T-cell (primary cell): ENCODE measurements around the gene FAU. TPM values are rescaled to one million over a fixed set of nuclear protein-coding genes. Genes with fewer than 3 reads are reported as not detected.

ENCODE experiments used
- ATAC-seq, 4 experiments: fragments of 200-7000 bp in 3 of 4; fragments of 150-1000 bp in 1 of 4; cut with Tn5 transposase; replicated peaks in 1 of 4; 1 replicate in 3 of 4; 2 replicates in 1 of 4; pipeline ENCODE4 v1.10.0; 2021; ENCODE audit warnings: moderate library complexity in 3 of 4, mild to moderate bottlenecking in 2 of 4, moderate number of reproducible peaks in 1 of 4
- CTCF ChIA-PET, 2 donors: fragments of 300-600 bp; sonication (Branson Sonifier 250); formaldehyde crosslinking; loops; one replicate each; lab custom pipeline; 2022; ENCODE audit warnings: antibody characterized with exemption in 2 of 2; lab: Charles Lee
- POLR2A ChIA-PET, 2 donors: fragments of 300-600 bp; sonication (Branson Sonifier 250); formaldehyde crosslinking; loops; one replicate each; lab custom pipeline; 2022; ENCODE audit warnings: antibody characterized with exemption in 2 of 2; lab: Charles Lee
- DNase-seq, 35 experiments: peaks; one replicate each; pipeline versions ENCODE4 v3.0.0 to v3.0.0-alpha.2; 2013 to 2023
- H3K27ac ChIP-seq: one replicate; pipeline ENCODE4 v1.5.1; 2013; ENCODE audit warnings: low read length
- H3K27me3 ChIP-seq, 2 experiments: replicated peaks in 1 of 2; 1 replicate in 1 of 2; 2 replicates in 1 of 2; pipeline versions ENCODE4 v1.6.1 to v1.7.0; 2013; ENCODE audit warnings: low read length in 1 of 2, mixed read lengths in 1 of 2; ENCODE audit not compliant: control insufficient read depth in 2 of 2, insufficient read depth in 2 of 2; ENCODE audit errors: extremely low read depth in 1 of 2
- H3K36me3 ChIP-seq, 2 donors: 1 replicate in 1 of 2; 2 replicates in 1 of 2; pipeline versions ENCODE4 v1.6.1 to v1.7.0; 2013; ENCODE audit warnings: low read length in 1 of 2; ENCODE audit not compliant: control insufficient read depth in 2 of 2, insufficient read depth in 1 of 2; ENCODE audit errors: extremely low read depth in 1 of 2
- H3K4me1 ChIP-seq, 2 experiments: 1 replicate in 1 of 2; 2 replicates in 1 of 2; pipeline versions ENCODE4 v1.6.1 to v1.7.0; 2013; ENCODE audit warnings: low read length in 2 of 2, mixed read lengths in 1 of 2; ENCODE audit not compliant: insufficient read depth in 2 of 2, control insufficient read depth in 1 of 2; ENCODE audit errors: extremely low read depth in 1 of 2
- H3K4me3 ChIP-seq, 2 donors: 1 replicate in 1 of 2; 2 replicates in 1 of 2; pipeline versions ENCODE4 v1.5.1 to v1.7.0; 2013; ENCODE audit warnings: mild to moderate bottlenecking in 2 of 2, low read length in 1 of 2, moderate library complexity in 1 of 2; ENCODE audit not compliant: control insufficient read depth in 1 of 2; ENCODE audit errors: extremely low read depth in 1 of 2
- H3K9me3 ChIP-seq: 2 replicates; pipeline ENCODE4 v1.7.0; 2013
- H3K27ac Mint-ChIP-seq, 2 donors: one replicate each; pipeline ENCODE4 v1.8.0; 2020 to 2021; ENCODE audit warnings: mild to moderate bottlenecking in 2 of 2, mixed read lengths in 2 of 2
- H3K27me3 Mint-ChIP-seq, 2 donors: one replicate each; pipeline ENCODE4 v1.8.0; 2021 to 2022; ENCODE audit warnings: mixed read lengths in 2 of 2
- H3K36me3 Mint-ChIP-seq: one replicate; pipeline ENCODE4 v1.8.0; 2021; ENCODE audit warnings: mixed read lengths
- H3K4me1 Mint-ChIP-seq, 3 donors: one replicate each; pipeline ENCODE4 v1.8.0; 2020 to 2022; ENCODE audit warnings: mixed read lengths in 3 of 3, mild to moderate bottlenecking in 1 of 3
- H3K4me3 Mint-ChIP-seq, 3 donors: one replicate each; pipeline ENCODE4 v1.8.0; 2020 to 2022; ENCODE audit warnings: mild to moderate bottlenecking in 3 of 3, mixed read lengths in 3 of 3, moderate library complexity in 3 of 3
- H3K9me3 Mint-ChIP-seq, 3 donors: one replicate each; pipeline ENCODE4 v1.8.0; 2020 to 2022; ENCODE audit warnings: mixed read lengths in 3 of 3
- WGBS: methylation state at CpG from one replicate; pipeline ENCODE4 v1.1.5; 2013; ENCODE audit warnings: missing lambda C conversion rate; ENCODE audit not compliant: insufficient coverage; 5-methylcytosine and 5-hydroxymethylcytosine counted together
- total RNA-seq, 35 experiments: library from RNA in 6 of 35; stranded (reverse) in 6 of 35; fragments of 120-200 nt in 1 of 35; gene quantifications; one replicate each; pipeline versions ENCODE4 v1.2.1 to v1.2.4 and lab custom pipeline; 2013 to 2026

Gene FAU
- total RNA-seq, 5 donors from 2014 or later (not counting 1 experiment from before 2014, with no cell fraction given), result 1,477 to 1,924 (median 1,724) TPM

GRCh38 chr11:65115361-65116082 lies 6.4 kb downstream of the FAU start:
- Histone ChIP-seq H3K27me3 (no peaks in the 10 kb centered on the region), H3K4me3 (no peak overlapping the region), H3K36me3 (peaks cover 0 to 38% of the 10 kb centered on the region in 2 donors), H3K27ac (no peak overlapping the region), H3K4me1 (peaks cover 14 to 64% of the 10 kb centered on the region in 2 experiments), H3K9me3 (no peaks in the 10 kb centered on the region)
- no peaks in the 10 kb centered on the region for H3K27me3 Mint-ChIP-seq
- DNase-seq, result no peak
- POLR2A ChIA-PET, result no interaction called here
- H3K4me1 Mint-ChIP-seq, result peaks cover 41 to 71% (median 62%) of the 10 kb centered on the region in 3 donors
- H3K4me3 Mint-ChIP-seq, result peak overlapping the region; percentile 39 to 87 (median 86)
- CTCF ChIA-PET, result no interaction called here
- H3K9me3 Mint-ChIP-seq, result no peaks in the 10 kb centered on the region
- 96% methylated on average over 15 of the region's 21 CpGs for WGBS
- H3K27ac Mint-ChIP-seq, result peak overlapping the region; percentile 49 to 92
- peaks cover 21% of the 10 kb centered on the region for H3K36me3 Mint-ChIP-seq
- no peak for ATAC-seq

GRCh38 chr11:65114538-65115171 lies 7.3 kb downstream of the FAU start:
- DNase-seq, result no peak
- no peak overlapping the region for H3K27ac ChIP-seq
- ATAC-seq, result no peak
- Mint-ChIP-seq H3K4me3 (peak overlapping the region in 1 of 3 donors; percentile 100), H3K9me3 (no peaks in the 10 kb centered on the region), H3K27ac (peak overlapping the region in 1 of 2 donors; percentile 92), H3K27me3 (no peaks in the 10 kb centered on the region), H3K4me1 (peaks cover 46 to 69% (median 60%) of the 10 kb centered on the region in 3 donors), H3K36me3 (peaks cover 16% of the 10 kb centered on the region)
- H3K4me3 ChIP-seq, result no peak overlapping the region
- peaks cover 0 to 34% of the 10 kb centered on the region in 2 donors for H3K36me3 ChIP-seq
- CTCF ChIA-PET, result no interaction called here
- H3K27me3 ChIP-seq, result no peaks in the 10 kb centered on the region
- POLR2A ChIA-PET, result no interaction called here
- H3K9me3 ChIP-seq, result no peaks in the 10 kb centered on the region
- H3K4me1 ChIP-seq, result peaks cover 14 to 71% of the 10 kb centered on the region in 2 experiments
- 93% methylated on average over 11 of the region's 11 CpGs for WGBS

- POLR2A ChIA-PET, result interaction anchor here in 1 of 2 donors (1.2 kb wide), 1 partner anchor 8 kb away, joined by 5 read pairs; the partner anchor contains the start of genes FAU and MRPL49
- Histone ChIP-seq H3K4me3 (no peak overlapping the region), H3K9me3 (no peaks in the 10 kb centered on the region), H3K36me3 (peaks cover 0 to 34% of the 10 kb centered on the region in 2 donors), H3K27me3 (no peaks in the 10 kb centered on the region), H3K27ac (no peak overlapping the region), H3K4me1 (peaks cover 14 to 71% of the 10 kb centered on the region in 2 experiments)
- Mint-ChIP-seq H3K4me3 (peak overlapping the region; percentile 13 to 100 (median 84)), H3K9me3 (no peaks in the 10 kb centered on the region), H3K27me3 (no peaks in the 10 kb centered on the region), H3K4me1 (peaks cover 45 to 66% (median 59%) of the 10 kb centered on the region in 3 donors), H3K36me3 (peaks cover 12% of the 10 kb centered on the region), H3K27ac (peak overlapping the region; percentile 74 to 87)
- CTCF ChIA-PET, result interaction anchor here in 1 of 2 donors (1.6 kb wide), 1 partner anchor 8 kb away, joined by 8 read pairs; the partner anchor contains the start of genes FAU and MRPL49
- WGBS, result 98% methylated on average over 6 of the region's 6 CpGs
- ATAC-seq (no peak), DNase-seq (no peak)
Observed at GRCh38 chr11:65113839-65114238, 8.1 kb downstream of the FAU start.

GRCh38 chr11:65113361-65113756 lies 8.6 kb downstream of the FAU start:
- POLR2A ChIA-PET, result interaction anchor here in 1 of 2 donors (1.2 kb wide), 1 partner anchor 9 kb away, joined by 5 read pairs; the partner anchor contains the start of genes FAU and MRPL49
- H3K9me3 Mint-ChIP-seq, result no peaks in the 10 kb centered on the region
- Histone ChIP-seq H3K36me3 (peaks cover 4 to 33% of the 10 kb centered on the region in 2 donors), H3K4me1 (peaks cover 14 to 71% of the 10 kb centered on the region in 2 experiments), H3K4me3 (peak overlapping the region; percentile 73 to 74), H3K27ac (peak overlapping the region; percentile 22), H3K9me3 (no peaks in the 10 kb centered on the region), H3K27me3 (no peaks in the 10 kb centered on the region)
- no peak for ATAC-seq
- peaks cover 7% of the 10 kb centered on the region for H3K36me3 Mint-ChIP-seq
- H3K27me3 Mint-ChIP-seq, result no peaks in the 10 kb centered on the region
- H3K4me1 Mint-ChIP-seq, result peaks cover 40 to 61% (median 54%) of the 10 kb centered on the region in 3 donors
- WGBS, result no CpG with 5 or more reads among the region's 14 CpGs
- H3K4me3 Mint-ChIP-seq, result peak overlapping the region; percentile 77 to 100 (median 84)
- CTCF ChIA-PET, result interaction anchor here in 1 of 2 donors (1.6 kb wide), 1 partner anchor 9 kb away, joined by 8 read pairs; the partner anchor contains the start of genes FAU and MRPL49
- peak overlapping the region; percentile 74 to 87 for H3K27ac Mint-ChIP-seq
- no peak for DNase-seq

GRCh38 chr11:65112546-65113360 lies 9.2 kb downstream of the FAU start:
- under 1% methylated on average over 47 of the region's 57 CpGs for WGBS
- Mint-ChIP-seq H3K36me3 (peaks cover 4% of the 10 kb centered on the region), H3K27ac (peak overlapping the region; percentile 74 to 87), H3K27me3 (no peaks in the 10 kb centered on the region), H3K9me3 (no peaks in the 10 kb centered on the region), H3K4me1 (peaks cover 35 to 57% (median 50%) of the 10 kb centered on the region in 3 donors), H3K4me3 (peak overlapping the region; percentile 77 to 100 (median 84))
- Histone ChIP-seq H3K27ac (peak overlapping the region; percentile 66), H3K9me3 (no peaks in the 10 kb centered on the region), H3K36me3 (peaks cover 9 to 33% of the 10 kb centered on the region in 2 donors), H3K4me3 (peak overlapping the region; percentile 73 to 85), H3K4me1 (peaks cover 14 to 66% of the 10 kb centered on the region in 2 experiments), H3K27me3 (no peaks in the 10 kb centered on the region)
- DNase-seq (peak; percentile 54 to 86 (median 70)), ATAC-seq (peak; percentile 54 to 64 (median 58))
- POLR2A ChIA-PET, result interaction anchor here (0.5 to 1.6 kb wide), 3 partner anchors 9 to 333 kb away, joined by 4 to 7 read pairs (median 5); partner anchors contain the start of genes FAU (in 2 of the 2) and MRPL49 (in 2 of the 2)
- CTCF ChIA-PET, result interaction anchor here (0.5 to 1.6 kb wide), 2 partner anchors 9 to 11 kb away, joined by 4 to 8 read pairs; partner anchors contain the start of genes FAU (in 1 of the 2) and MRPL49 (in 1 of the 2)
